GM12865 (cell line): ENCODE measurements around the gene MYO1D.
"Not testable (repeated sequence)": the region's sequence is repeated elsewhere in the genome, so short reads cannot be mapped to it uniquely, and the experiment has no call there.

Source experiments
- DNase-seq: peaks from one replicate; pipeline ENCODE4 v3.0.0; 2010; ENCODE audit warnings: low read depth
- H3K4me3 ChIP-seq: 2 replicates; pipeline ENCODE4 v1.5.1; 2011; ENCODE audit warnings: mild to moderate bottlenecking, low read depth, low read length, control low read depth
- CTCF ChIP-seq: IDR thresholded peaks from 2 replicates; pipeline ENCODE4 v1.5.1; 2011; ENCODE audit warnings: low read length, control low read depth, low read depth, inconsistent platforms; ENCODE audit not compliant: insufficient read depth; ENCODE audit errors: missing control alignments

The MYO1D gene

DNA sequence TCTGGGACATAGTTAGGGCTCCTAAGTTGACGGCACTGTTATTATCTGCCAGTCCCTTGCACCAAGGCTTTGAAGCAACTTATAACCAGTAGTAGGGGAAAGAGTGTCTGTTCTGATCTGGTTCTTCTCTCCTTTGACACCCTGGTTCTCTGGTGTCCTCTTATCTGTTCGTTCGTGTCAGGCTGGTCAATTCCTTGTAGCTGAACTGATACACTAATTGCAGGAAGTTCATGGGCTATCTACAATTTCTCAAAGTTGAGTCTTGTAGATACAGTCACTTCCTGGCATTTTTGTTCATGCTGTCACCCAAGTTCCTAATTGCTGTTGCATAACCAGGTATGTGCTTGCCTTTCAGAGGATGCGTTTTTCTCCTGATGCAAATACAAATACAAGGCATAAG, 17.3 kb upstream of the MYO1D start:
- H3K4me3 ChIP-seq, result no peak overlapping the region
- no peak for DNase-seq
- no peak for TF ChIP-seq CTCF

DNA sequence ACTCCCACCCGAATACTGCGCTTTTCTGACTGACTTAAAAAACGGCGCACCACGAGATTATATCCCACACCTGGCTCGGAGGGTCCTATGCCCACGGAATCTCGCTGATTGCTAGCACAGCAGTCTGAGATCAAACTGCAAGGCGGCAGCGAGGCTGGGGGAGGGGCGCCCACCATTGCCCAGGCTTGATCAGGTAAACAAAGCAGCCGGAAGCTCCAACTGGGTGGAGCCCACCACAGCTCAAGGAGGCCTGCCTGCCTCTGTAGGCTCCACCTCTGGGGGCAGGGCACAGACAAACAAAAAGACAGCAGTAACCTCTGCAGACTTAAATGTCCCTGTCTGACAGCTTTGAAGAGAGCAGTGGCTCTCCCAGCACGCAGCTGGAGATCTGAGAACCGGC, 10.5 kb upstream of the MYO1D start:
- not testable (repeated sequence) for DNase-seq, H3K4me3 ChIP-seq

GRCh38 chr17:32886951-32887350, 10.0 kb upstream of the MYO1D start:
- not testable (repeated sequence) for DNase-seq, H3K4me3 ChIP-seq

- no peak for DNase-seq
- no peak overlapping the region for H3K4me3 ChIP-seq
- TF ChIP-seq CTCF, result no peak
Observed at GRCh38 chr17:32882734-32883133, 5.8 kb upstream of the MYO1D start.

GRCh38 chr17:32882029-32882428, 5.1 kb upstream of the MYO1D start:
- no peak overlapping the region for H3K4me3 ChIP-seq
- no peak for DNase-seq
- TF ChIP-seq CTCF, result no peak

DNA sequence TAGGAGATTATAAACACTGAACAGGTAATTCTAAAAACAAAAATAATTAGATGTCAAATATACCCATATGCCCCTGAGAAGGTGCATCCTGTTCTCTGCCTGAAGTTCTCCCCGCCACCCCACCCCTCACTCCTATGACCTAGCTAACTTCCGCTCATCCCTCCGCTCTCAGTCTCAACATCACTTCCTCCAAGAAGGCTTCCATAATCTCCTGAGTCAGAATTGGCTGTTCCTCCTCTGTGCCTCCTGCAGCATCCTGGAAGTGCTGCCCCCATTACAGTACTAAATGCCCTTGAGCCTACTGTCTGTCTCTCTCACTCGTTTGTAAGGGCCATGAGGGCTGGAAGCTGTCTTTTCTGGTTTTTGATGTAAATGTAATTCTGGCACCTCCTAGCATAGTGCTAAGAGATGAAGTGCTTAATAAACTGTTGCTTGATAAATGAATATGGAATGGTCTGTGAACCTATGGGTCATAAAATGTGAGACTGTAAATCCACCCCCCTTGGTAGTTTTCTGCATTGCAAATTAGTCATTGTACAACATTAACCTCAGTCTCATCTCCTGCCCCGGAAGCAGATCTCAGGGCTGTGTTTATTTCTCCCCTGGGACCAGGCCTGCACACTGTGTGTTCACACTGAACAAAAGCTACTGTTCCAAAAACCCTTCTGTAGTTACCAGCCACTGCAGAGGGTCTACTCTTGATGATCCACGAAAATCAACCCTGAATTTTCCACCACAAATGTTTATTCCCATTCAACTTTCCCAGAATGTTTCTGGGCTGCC, 3.9 kb upstream of the MYO1D start:
- peak; percentile 35 for DNase-seq
- no peak overlapping the region for H3K4me3 ChIP-seq
- no peak for TF ChIP-seq CTCF

GRCh38 chr17:32879134-32879533, 2.2 kb upstream of the MYO1D start:
- TF ChIP-seq CTCF, result no peak
- DNase-seq, result no peak
- H3K4me3 ChIP-seq, result no peak overlapping the region

GRCh38 chr17:32878211-32878610, 1.3 kb upstream of the MYO1D start:
- no peak for TF ChIP-seq CTCF
- no peak overlapping the region for H3K4me3 ChIP-seq
- DNase-seq, result no peak
